Panc1 (cell line): Measurements from ENCODE around the gene RLN2. TPM values are rescaled to one million over a fixed set of nuclear protein-coding genes. Genes with fewer than 3 reads are reported as not detected.

Experiments used
- ATAC-seq: fragments of 200-7000 bp; cut with Tn5 transposase; 2 replicates; pipeline ENCODE4 v1.9.1; 2020; ENCODE audit warnings: mild to moderate bottlenecking, moderate library complexity
- BruUV-seq: library from RNA; stranded (reverse); fragments of 400-500 nt; replicated peaks from 2 replicates; lab custom pipeline; 2021; lab: Mats Ljungman, UMichigan
- CTCF ChIA-PET: fragments of 300-600 bp; sonication (Branson Sonifier 250); formaldehyde crosslinking; loops from one replicate; lab custom pipeline; 2022; ENCODE audit warnings: antibody characterized with exemption; lab: Charles Lee
- POLR2A ChIA-PET: fragments of 300-600 bp; sonication (Branson Sonifier 250); formaldehyde crosslinking; loops from one replicate; lab custom pipeline; 2022; ENCODE audit warnings: antibody characterized with exemption; lab: Charles Lee
- DNase-seq: peaks from one replicate; pipeline ENCODE4 v3.0.0-alpha.2; 2010; ENCODE audit warnings: low read depth, low spot score
- H3K27ac ChIP-seq: 2 replicates; pipeline ENCODE4 v1.5.1; 2011; ENCODE audit warnings: mild to moderate bottlenecking, low read length, inconsistent platforms
- H3K27me3 ChIP-seq: fragments of 200-500 bp; sonication (Bioruptor generic); 2 replicates; pipeline ENCODE4 v1.6.0; 2014; ENCODE audit warnings: low read length, inconsistent platforms; ENCODE audit not compliant: control insufficient read depth, insufficient read depth
- H3K36me3 ChIP-seq: fragments of 200-500 bp; sonication (Bioruptor generic); 2 replicates; pipeline ENCODE4 v1.5.1; 2014; ENCODE audit warnings: inconsistent platforms, mild to moderate bottlenecking, low read length, moderate library complexity; ENCODE audit not compliant: control insufficient read depth, insufficient read depth
- H3K4me1 ChIP-seq: 2 replicates; pipeline ENCODE4 v1.5.1; 2011; ENCODE audit warnings: inconsistent platforms, mild to moderate bottlenecking, low read length, moderate library complexity; ENCODE audit not compliant: control insufficient read depth, insufficient read depth
- H3K4me3 ChIP-seq, 2 experiments: 2 replicates each; pipeline ENCODE4 v1.5.1; 2011 to 2012; ENCODE audit warnings: low read depth in 2 of 2, low read length in 2 of 2, mild to moderate bottlenecking in 2 of 2, inconsistent platforms in 1 of 2, moderate library complexity in 1 of 2
- H3K9me3 ChIP-seq: fragments of 200-500 bp; sonication (Bioruptor generic); 2 replicates; pipeline ENCODE4 v1.5.1; 2014; ENCODE audit warnings: low read depth, mild to moderate bottlenecking, inconsistent platforms, low read length, moderate library complexity; ENCODE audit not compliant: control insufficient read depth, insufficient read depth
- POLR2AphosphoS5 ChIP-seq: IDR thresholded peaks from 2 replicates; pipeline ENCODE4 v1.6.1; 2012; ENCODE audit warnings: mild to moderate bottlenecking, low read depth, low read length, moderate library complexity
- SIN3A ChIP-seq: IDR thresholded peaks from 2 replicates; pipeline ENCODE4 v1.6.1; 2012; ENCODE audit warnings: low read depth, mild to moderate bottlenecking, low read length, moderate library complexity, borderline replicate concordance; ENCODE audit not compliant: insufficient read depth
- TCF7L2 ChIP-seq: IDR thresholded peaks from 2 replicates; pipeline ENCODE4 v1.6.1; 2011; ENCODE audit warnings: mild to moderate bottlenecking, low read depth, low read length, inconsistent platforms
- in situ Hi-C: cut with HindIII; loops from 2 replicates; pipeline ENCODE4 v1.10.0; 2016; ENCODE audit warnings: low sequenced_read_pairs, low pct_unique_long_range_greater_than_20kb
- intact Hi-C: fragments of 100-400 bp; cut with micrococcal nuclease; formaldehyde crosslinking; loops from one replicate; pipeline ENCODE4 v1.10.0; 2022; ENCODE audit not compliant: unreplicated experiment
- total RNA-seq: library from RNA; stranded (reverse); gene quantifications from one replicate; pipeline ENCODE4 v1.2.1, GENCODE V29; 2021; ENCODE audit not compliant: unreplicated experiment
- TF ChIP-seq, protein P1 (sequence below): fragments of 450-650 bp; IDR thresholded peaks from 2 replicates; pipeline ENCODE4 v1.5.1; 2017; ENCODE audit warnings: mild to moderate bottlenecking
- TF ChIP-seq, protein P2 (sequence below), 2 experiments: IDR thresholded peaks; 2 replicates each; pipeline ENCODE4 v1.6.1; 2011 to 2012; ENCODE audit warnings: low read depth in 2 of 2, control low read depth in 1 of 2, low read length in 1 of 2, mild to moderate bottlenecking in 1 of 2, moderate library complexity in 1 of 2; ENCODE audit not compliant: insufficient read depth in 1 of 2

Gene RLN2
- total RNA-seq, 1 experiment from 2014 or later, result not detected

GRCh38 chr9:5315187-5315923 is 10.8 kb upstream of the RLN2 start:
- Histone ChIP-seq H3K27ac (no peak overlapping the region), H3K36me3 (no peaks in the 10 kb centered on the region), H3K27me3 (no peaks in the 10 kb centered on the region), H3K4me3 (no peak overlapping the region), H3K4me1 (no peaks in the 10 kb centered on the region), H3K9me3 (no peaks in the 10 kb centered on the region)
- no peak for DNase-seq
- BruUV-seq, result no TSS peak
- no peak for TF ChIP-seq TCF7L2
- TF ChIP-seq, protein P1, sequence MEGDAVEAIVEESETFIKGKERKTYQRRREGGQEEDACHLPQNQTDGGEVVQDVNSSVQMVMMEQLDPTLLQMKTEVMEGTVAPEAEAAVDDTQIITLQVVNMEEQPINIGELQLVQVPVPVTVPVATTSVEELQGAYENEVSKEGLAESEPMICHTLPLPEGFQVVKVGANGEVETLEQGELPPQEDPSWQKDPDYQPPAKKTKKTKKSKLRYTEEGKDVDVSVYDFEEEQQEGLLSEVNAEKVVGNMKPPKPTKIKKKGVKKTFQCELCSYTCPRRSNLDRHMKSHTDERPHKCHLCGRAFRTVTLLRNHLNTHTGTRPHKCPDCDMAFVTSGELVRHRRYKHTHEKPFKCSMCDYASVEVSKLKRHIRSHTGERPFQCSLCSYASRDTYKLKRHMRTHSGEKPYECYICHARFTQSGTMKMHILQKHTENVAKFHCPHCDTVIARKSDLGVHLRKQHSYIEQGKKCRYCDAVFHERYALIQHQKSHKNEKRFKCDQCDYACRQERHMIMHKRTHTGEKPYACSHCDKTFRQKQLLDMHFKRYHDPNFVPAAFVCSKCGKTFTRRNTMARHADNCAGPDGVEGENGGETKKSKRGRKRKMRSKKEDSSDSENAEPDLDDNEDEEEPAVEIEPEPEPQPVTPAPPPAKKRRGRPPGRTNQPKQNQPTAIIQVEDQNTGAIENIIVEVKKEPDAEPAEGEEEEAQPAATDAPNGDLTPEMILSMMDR, result no peak
- in situ Hi-C loops (no loop called here), intact Hi-C loops (no loop called here)
- ChIA-PET POLR2A (no interaction called here), CTCF (no interaction called here)
- no peak for ATAC-seq

DNA sequence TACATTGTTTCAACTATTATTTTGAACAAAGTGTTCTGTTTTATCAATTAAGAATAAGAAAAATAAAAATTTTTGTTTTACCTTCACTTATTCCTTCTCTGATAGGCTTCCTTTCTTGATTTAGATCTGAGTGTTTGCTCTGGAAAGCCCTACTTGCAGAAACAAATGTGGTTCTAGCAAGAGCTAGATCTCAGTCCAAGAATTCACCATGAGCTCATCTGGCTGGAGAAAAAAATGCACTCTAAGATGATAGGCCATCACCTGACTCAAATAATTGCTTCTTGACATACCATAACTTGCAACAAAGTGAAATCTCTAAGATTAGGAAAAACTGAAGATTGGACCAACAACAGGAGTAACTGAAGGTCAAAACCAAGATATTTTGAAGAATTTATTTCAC is 6.3 kb upstream of the RLN2 start:
- in situ Hi-C loops (no loop called here), intact Hi-C loops (no loop called here)
- Histone ChIP-seq H3K4me1 (no peaks in the 10 kb centered on the region), H3K9me3 (no peaks in the 10 kb centered on the region), H3K27ac (no peak overlapping the region), H3K4me3 (no peak overlapping the region), H3K27me3 (no peaks in the 10 kb centered on the region), H3K36me3 (no peaks in the 10 kb centered on the region)
- no peak for ATAC-seq
- BruUV-seq, result no TSS peak
- DNase-seq, result no peak
- CTCF ChIA-PET, result no interaction called here
- TF ChIP-seq POLR2AphosphoS5 (no peak), TCF7L2 (no peak), SIN3A (no peak)
- TF ChIP-seq, protein P1, result no peak
- TF ChIP-seq, protein P2, sequence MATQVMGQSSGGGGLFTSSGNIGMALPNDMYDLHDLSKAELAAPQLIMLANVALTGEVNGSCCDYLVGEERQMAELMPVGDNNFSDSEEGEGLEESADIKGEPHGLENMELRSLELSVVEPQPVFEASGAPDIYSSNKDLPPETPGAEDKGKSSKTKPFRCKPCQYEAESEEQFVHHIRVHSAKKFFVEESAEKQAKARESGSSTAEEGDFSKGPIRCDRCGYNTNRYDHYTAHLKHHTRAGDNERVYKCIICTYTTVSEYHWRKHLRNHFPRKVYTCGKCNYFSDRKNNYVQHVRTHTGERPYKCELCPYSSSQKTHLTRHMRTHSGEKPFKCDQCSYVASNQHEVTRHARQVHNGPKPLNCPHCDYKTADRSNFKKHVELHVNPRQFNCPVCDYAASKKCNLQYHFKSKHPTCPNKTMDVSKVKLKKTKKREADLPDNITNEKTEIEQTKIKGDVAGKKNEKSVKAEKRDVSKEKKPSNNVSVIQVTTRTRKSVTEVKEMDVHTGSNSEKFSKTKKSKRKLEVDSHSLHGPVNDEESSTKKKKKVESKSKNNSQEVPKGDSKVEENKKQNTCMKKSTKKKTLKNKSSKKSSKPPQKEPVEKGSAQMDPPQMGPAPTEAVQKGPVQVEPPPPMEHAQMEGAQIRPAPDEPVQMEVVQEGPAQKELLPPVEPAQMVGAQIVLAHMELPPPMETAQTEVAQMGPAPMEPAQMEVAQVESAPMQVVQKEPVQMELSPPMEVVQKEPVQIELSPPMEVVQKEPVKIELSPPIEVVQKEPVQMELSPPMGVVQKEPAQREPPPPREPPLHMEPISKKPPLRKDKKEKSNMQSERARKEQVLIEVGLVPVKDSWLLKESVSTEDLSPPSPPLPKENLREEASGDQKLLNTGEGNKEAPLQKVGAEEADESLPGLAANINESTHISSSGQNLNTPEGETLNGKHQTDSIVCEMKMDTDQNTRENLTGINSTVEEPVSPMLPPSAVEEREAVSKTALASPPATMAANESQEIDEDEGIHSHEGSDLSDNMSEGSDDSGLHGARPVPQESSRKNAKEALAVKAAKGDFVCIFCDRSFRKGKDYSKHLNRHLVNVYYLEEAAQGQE (IDR thresholded peaks at IDR 0.05; ENCODE audit: insufficient read depth in 1 of 2, low read depth in 2 of 2, low read length in 1 of 2), result no peak
- POLR2A ChIA-PET, result no interaction called here
